HEK293 (cell line): ENCODE data around the gene SEC14L6.

Experiments used
- ATF2 ChIP-seq: fragments of 450-650 bp; formaldehyde crosslinking; IDR thresholded peaks from 2 replicates; pipeline ENCODE4 v1.5.1; 2016; ENCODE audit warnings: missing biosample characterization, missing genetic modification characterization, low read depth
- INSM2 ChIP-seq: fragments of 450-650 bp; formaldehyde crosslinking; IDR thresholded peaks from 2 replicates; pipeline ENCODE4 v1.5.1; 2016; ENCODE audit warnings: missing biosample characterization, missing genetic modification characterization
- KLF9 ChIP-seq: fragments of 450-650 bp; formaldehyde crosslinking; IDR thresholded peaks from 2 replicates; pipeline ENCODE4 v1.5.1; 2016; ENCODE audit warnings: missing biosample characterization, missing genetic modification characterization, low read depth
- MZF1 ChIP-seq: fragments of 450-650 bp; formaldehyde crosslinking; IDR thresholded peaks from 2 replicates; pipeline ENCODE4 v1.5.1; 2017; ENCODE audit warnings: missing biosample characterization, missing genetic modification characterization, borderline replicate concordance
- REST ChIP-seq: fragments of 450-650 bp; formaldehyde crosslinking; IDR thresholded peaks from 2 replicates; pipeline ENCODE4 v1.5.1; 2016; ENCODE audit warnings: missing biosample characterization, missing genetic modification characterization
- TSHZ1 ChIP-seq: fragments of 450-650 bp; formaldehyde crosslinking; IDR thresholded peaks from 2 replicates; pipeline ENCODE4 v1.5.1; 2016; ENCODE audit warnings: missing biosample characterization, missing genetic modification characterization, borderline replicate concordance
- ZBTB10 ChIP-seq: fragments of 450-650 bp; formaldehyde crosslinking; IDR thresholded peaks from 2 replicates; pipeline ENCODE4 v1.5.1; 2016; ENCODE audit warnings: missing biosample characterization, missing genetic modification characterization
- ZBTB8A ChIP-seq: fragments of 450-650 bp; formaldehyde crosslinking; IDR thresholded peaks from 2 replicates; pipeline ENCODE4 v1.5.1; 2016; ENCODE audit warnings: missing biosample characterization, missing genetic modification characterization
- ZFP37 ChIP-seq: fragments of 450-650 bp; formaldehyde crosslinking; IDR thresholded peaks from 2 replicates; pipeline ENCODE4 v1.5.1; 2016; ENCODE audit warnings: missing biosample characterization, missing genetic modification characterization
- ZIC2 ChIP-seq: fragments of 450-650 bp; formaldehyde crosslinking; IDR thresholded peaks from 2 replicates; pipeline ENCODE4 v1.5.1; 2016; ENCODE audit warnings: missing biosample characterization, missing genetic modification characterization
- ZNF221 ChIP-seq: fragments of 450-650 bp; formaldehyde crosslinking; IDR thresholded peaks from 2 replicates; pipeline ENCODE4 v1.5.1; 2017; ENCODE audit warnings: missing biosample characterization, missing genetic modification characterization, borderline replicate concordance
- ZNF423 ChIP-seq: fragments of 450-650 bp; formaldehyde crosslinking; IDR thresholded peaks from 2 replicates; pipeline ENCODE4 v1.5.1; 2016; ENCODE audit warnings: missing biosample characterization, missing genetic modification characterization
- ZNF501 ChIP-seq: fragments of 450-650 bp; formaldehyde crosslinking; IDR thresholded peaks from 2 replicates; pipeline ENCODE4 v1.5.1; 2016; ENCODE audit warnings: missing biosample characterization, missing genetic modification characterization
- ZNF510 ChIP-seq: fragments of 450-650 bp; formaldehyde crosslinking; IDR thresholded peaks from 2 replicates; pipeline ENCODE4 v1.5.1; 2018; ENCODE audit warnings: mild to moderate bottlenecking, missing genetic modification characterization, missing biosample characterization; ENCODE audit not compliant: insufficient replicate concordance
- ZNF549 ChIP-seq: fragments of 450-650 bp; IDR thresholded peaks from 2 replicates; pipeline ENCODE4 v1.5.1; 2018; ENCODE audit warnings: missing biosample characterization, missing genetic modification characterization, mild to moderate bottlenecking, inconsistent platforms, moderate library complexity
- ZNF585B ChIP-seq: fragments of 450-650 bp; formaldehyde crosslinking; IDR thresholded peaks from 2 replicates; pipeline ENCODE4 v1.5.1; 2016; ENCODE audit warnings: missing biosample characterization, missing genetic modification characterization
- ZNF670 ChIP-seq: fragments of 450-650 bp; formaldehyde crosslinking; IDR thresholded peaks from 2 replicates; pipeline ENCODE4 v1.5.1; 2016; ENCODE audit warnings: missing biosample characterization, missing genetic modification characterization, low read depth
- ZNF677 ChIP-seq: fragments of 450-650 bp; IDR thresholded peaks from 2 replicates; pipeline ENCODE4 v1.5.0; 2018; ENCODE audit warnings: missing biosample characterization, mild to moderate bottlenecking, missing genetic modification characterization, moderate library complexity
- ZNF701 ChIP-seq: fragments of 450-650 bp; formaldehyde crosslinking; IDR thresholded peaks from 2 replicates; pipeline ENCODE4 v1.5.1; 2016; ENCODE audit warnings: missing biosample characterization, missing genetic modification characterization
- ZNF843 ChIP-seq: fragments of 450-650 bp; formaldehyde crosslinking; IDR thresholded peaks from 2 replicates; pipeline ENCODE4 v1.5.1; 2016; ENCODE audit warnings: missing biosample characterization, missing genetic modification characterization
- ZSCAN18 ChIP-seq: fragments of 450-650 bp; formaldehyde crosslinking; IDR thresholded peaks from 2 replicates; pipeline ENCODE4 v1.5.1; 2016; ENCODE audit warnings: missing biosample characterization, missing genetic modification characterization
- ZSCAN4 ChIP-seq: fragments of 450-650 bp; formaldehyde crosslinking; IDR thresholded peaks from 2 replicates; pipeline ENCODE4 v1.5.1; 2017; ENCODE audit warnings: missing biosample characterization, missing genetic modification characterization

SEC14L6 gene

GRCh38 chr22:30591588-30592359 lies 45.2 kb upstream of the SEC14L6 start, which contains the start of gene PES1 (continued):
- TF ChIP-seq ZNF701 (tag by site-specific recombination) (no peak), ZBTB10 (tag by site-specific recombination) (no peak), ZNF677 (tag by site-specific recombination) (no peak), ZNF585B (tag by site-specific recombination) (no peak), ZBTB8A (peak; percentile 45; the same call in 1 of the 2 replicates), ZNF843 (tag by site-specific recombination) (no peak), ZNF549 (tag by site-specific recombination) (no peak), ATF2 (tag by site-specific recombination) (peak; percentile 88), ZNF501 (tag by site-specific recombination) (peak; percentile 72; the same call in 1 of the 2 replicates), ZSCAN18 (tag by site-specific recombination) (peak; percentile 92; the same call in 1 of the 2 replicates), REST (tag by site-specific recombination) (no peak), ZFP37 (tag by site-specific recombination) (no peak), ZNF510 (tag by site-specific recombination) (no peak), INSM2 (tag by site-specific recombination) (no peak), ZNF221 (tag by site-specific recombination) (no peak), ZNF670 (tag by site-specific recombination) (no peak), MZF1 (tag by site-specific recombination) (no peak), ZSCAN4 (tag by site-specific recombination) (peak; percentile 28; the same call in 1 of the 2 replicates), ZIC2 (tag by site-specific recombination) (peak; percentile 81; the same call in 1 of the 2 replicates), ZNF423 (tag by site-specific recombination) (no peak), KLF9 (tag by site-specific recombination) (peak; percentile 20; the same call in 1 of the 2 replicates), TSHZ1 (tag by site-specific recombination) (no peak)
